OCI-LY3 (cell line): ENCODE measurements around the gene LIN54.

Experiments
- H2AFZ ChIP-seq: fragments of 200-600, 300-600 bp; shearing (Covaris generic); 2 replicates; pipeline ENCODE4 v1.6.0; 2014; ENCODE audit warnings: antibody characterized with exemption, low read depth, low read length
- H3K27ac ChIP-seq: fragments of 200-600, 300-600 bp; sonication (generic); 2 replicates; pipeline ENCODE4 v1.5.1; 2014; ENCODE audit warnings: mild to moderate bottlenecking, low read length, moderate library complexity, mixed read lengths
- H3K27me3 ChIP-seq: fragments of 200-600, 300-600 bp; sonication (generic); 2 replicates; pipeline ENCODE4 v1.6.1; 2014; ENCODE audit warnings: low read depth, low read length, mixed read lengths
- H3K36me3 ChIP-seq: fragments of 200-600, 300-600 bp; sonication (generic); replicated peaks from 2 replicates; pipeline ENCODE3; 2014; ENCODE audit warnings: low read depth, low read length, mixed read lengths
- H3K4me1 ChIP-seq: fragments of 300-600, 200-600 bp; sonication (generic); 2 replicates; pipeline ENCODE4 v1.6.1; 2014; ENCODE audit warnings: low read length, mixed read lengths
- H3K4me2 ChIP-seq: fragments of 200-600, 300-600 bp; sonication (generic); 2 replicates; pipeline ENCODE4 v1.6.1; 2014; ENCODE audit warnings: low read length, mixed read lengths
- H3K4me3 ChIP-seq: fragments of 300-600, 200-600 bp; sonication (generic); 2 replicates; pipeline ENCODE4 v1.5.1; 2014; ENCODE audit warnings: antibody characterized with exemption, mild to moderate bottlenecking, low read length, moderate library complexity
- H3K79me2 ChIP-seq: fragments of 300-600, 200-600 bp; shearing (Covaris generic); 2 replicates; pipeline ENCODE4 v1.6.1; 2014; ENCODE audit warnings: mild to moderate bottlenecking, low read length, mixed read lengths
- H3K9ac ChIP-seq: fragments of 300-600, 200-600 bp; shearing (Covaris generic); 2 replicates; pipeline ENCODE4 v1.6.0; 2014; ENCODE audit warnings: mild to moderate bottlenecking, low read length, moderate library complexity
- H3K9me3 ChIP-seq: fragments of 200-600, 300-600 bp; shearing (Covaris generic); 2 replicates; pipeline ENCODE4 v1.6.1; 2014; ENCODE audit warnings: low read length, mixed read lengths; ENCODE audit not compliant: insufficient read depth
- H4K20me1 ChIP-seq: fragments of 200-600, 300-600 bp; sonication (generic); 2 replicates; pipeline ENCODE4 v1.6.1; 2016; ENCODE audit warnings: low read length, mixed read lengths; ENCODE audit not compliant: insufficient read depth
- CTCF ChIP-seq: fragments of 200-600, 300-600 bp; sonication (generic); IDR thresholded peaks from 2 replicates; pipeline ENCODE4 v1.5.1; 2014; ENCODE audit warnings: antibody characterized with exemption, low read length, low read depth
- EZH2phosphoT487 ChIP-seq: fragments of 200-600 bp; shearing (Covaris generic); IDR thresholded peaks from 2 replicates; pipeline ENCODE4 v1.6.1; 2018; ENCODE audit warnings: antibody characterized with exemption, mixed run types, low read depth

Gene LIN54

DNA sequence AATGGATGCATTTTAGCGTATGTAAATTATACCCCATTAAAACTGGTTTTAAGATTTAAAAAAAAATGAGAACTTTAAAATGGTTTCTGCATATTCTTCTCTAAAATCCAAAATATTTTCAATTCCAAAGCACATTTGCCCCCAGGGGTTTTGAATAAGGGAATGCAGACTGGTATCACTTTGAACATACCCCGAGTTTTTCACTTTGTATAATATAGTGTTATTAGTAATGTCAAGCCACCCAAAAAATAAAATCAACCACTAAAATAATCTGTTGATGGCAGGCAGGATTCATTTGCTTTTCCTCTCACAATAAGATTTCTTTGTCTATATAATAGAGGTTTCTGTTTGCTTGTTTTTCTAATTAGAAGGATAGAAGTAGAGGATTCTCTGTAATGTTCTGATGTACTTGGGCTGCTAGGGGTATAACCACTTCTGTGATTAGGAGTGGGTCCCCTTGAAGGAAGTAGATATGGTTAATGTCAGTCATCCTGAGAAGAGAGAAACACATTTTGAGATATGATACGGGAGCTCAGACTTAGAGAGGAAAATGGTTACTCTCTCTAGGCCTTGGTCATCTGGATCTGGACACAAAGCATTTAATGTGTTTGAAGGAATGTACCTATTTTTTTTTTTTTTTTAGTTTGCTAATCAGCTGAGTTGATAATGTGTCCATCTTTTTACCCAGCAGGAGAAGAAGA is 9.3 kb upstream of the LIN54 start:
- Histone ChIP-seq H3K4me1 (peaks cover 10% of the 10 kb centered on the region), H3K9ac (no peak overlapping the region)

GRCh38 chr4:83013902-83014301 is 3.3 kb upstream of the LIN54 start:
- peak overlapping the region; percentile 84 for H3K9ac ChIP-seq
- H3K4me3 ChIP-seq, result peak overlapping the region; percentile 89
- peaks cover 36% of the 10 kb centered on the region for H3K79me2 ChIP-seq
- TF ChIP-seq EZH2phosphoT487 (no peak), CTCF (no peak)
- H4K20me1 ChIP-seq, result no peaks in the 10 kb centered on the region
- peaks cover 20% of the 10 kb centered on the region for H3K4me1 ChIP-seq
- H3K27ac ChIP-seq, result 0 out of 2 replicates have a peak overlapping the region, but pooled peaks have one; percentile 1
- H3K36me3 ChIP-seq, result no peaks in the 10 kb centered on the region
- peak overlapping the region; percentile 96 for H2AFZ ChIP-seq
- H3K27me3 ChIP-seq, result no peaks in the 10 kb centered on the region
- peak overlapping the region; percentile 82 for H3K4me2 ChIP-seq
- H3K9me3 ChIP-seq, result no peaks in the 10 kb centered on the region

More for the DNA sequence above, 9.3 kb upstream of the LIN54 start:
- Histone ChIP-seq H3K79me2 (no peaks in the 10 kb centered on the region), H3K27ac (no peak overlapping the region), H3K4me2 (peak overlapping the region; percentile 28), H2AFZ (peak overlapping the region; percentile 36; the same call in 1 of the 2 replicates), H3K9me3 (peaks cover 3% of the 10 kb centered on the region; the same call in 1 of the 2 replicates), H3K27me3 (no peaks in the 10 kb centered on the region), H3K36me3 (no peaks in the 10 kb centered on the region), H3K4me3 (no peak overlapping the region), H4K20me1 (no peaks in the 10 kb centered on the region)
- TF ChIP-seq CTCF, result no peak

- Histone ChIP-seq H3K27me3 (no peaks in the 10 kb centered on the region), H2AFZ (peak overlapping the region; percentile 96), H3K9me3 (no peaks in the 10 kb centered on the region), H3K4me3 (peak overlapping the region; percentile 89), H3K4me2 (peak overlapping the region; percentile 82), H3K4me1 (peaks cover 21% of the 10 kb centered on the region), H3K27ac (peak overlapping the region; percentile 50), H3K9ac (peak overlapping the region; percentile 84), H4K20me1 (no peaks in the 10 kb centered on the region), H3K36me3 (no peaks in the 10 kb centered on the region), H3K79me2 (peaks cover 40% of the 10 kb centered on the region)
- TF ChIP-seq EZH2phosphoT487 (no peak), CTCF (no peak)
These were observed 2.8 kb upstream of the LIN54 start for GRCh38 chr4:83013420-83013867.

GRCh38 chr4:83012687-83013419 is 2.2 kb upstream of the LIN54 start:
- H4K20me1 ChIP-seq, result no peaks in the 10 kb centered on the region
- H2AFZ ChIP-seq, result peak overlapping the region; percentile 96
- peaks cover 21% of the 10 kb centered on the region for H3K4me1 ChIP-seq
- TF ChIP-seq EZH2phosphoT487 (no peak), CTCF (peak; percentile 9; the same call in 1 of the 2 replicates)
- H3K9me3 ChIP-seq, result no peaks in the 10 kb centered on the region
- peak overlapping the region; percentile 56 for H3K27ac ChIP-seq
- H3K27me3 ChIP-seq, result no peaks in the 10 kb centered on the region
- H3K4me3 ChIP-seq, result peak overlapping the region; percentile 89
- peak overlapping the region; percentile 84 for H3K9ac ChIP-seq
- no peaks in the 10 kb centered on the region for H3K36me3 ChIP-seq
- H3K4me2 ChIP-seq, result peak overlapping the region; percentile 85
- peaks cover 46% of the 10 kb centered on the region for H3K79me2 ChIP-seq
